GM18508 (cell line): ENCODE measurements around the gene DNAI1.

Experiments used
- ATAC-seq: cut with Tn5 transposase; IDR thresholded peaks from one replicate; pipeline ENCODE4 v1.9.1; 2021; ENCODE audit warnings: moderate number of reproducible peaks; ENCODE audit not compliant: insufficient read depth, unreplicated experiment

The DNAI1 gene

GRCh38 chr9:34485822-34486221, 27.2 kb downstream of the DNAI1 start:
- ATAC-seq, result no peak

- no peak for ATAC-seq
Observed at GRCh38 chr9:34486572-34486971, 28.0 kb downstream of the DNAI1 start.

- ATAC-seq, result no peak
Observed at GRCh38 chr9:34490360-34490759, 31.8 kb downstream of the DNAI1 start.

GRCh38 chr9:34490760-34491159, 32.2 kb downstream of the DNAI1 start:
- ATAC-seq, result no peak

- no peak for ATAC-seq
Observed at GRCh38 chr9:34491596-34491995, 33.0 kb downstream of the DNAI1 start.

GRCh38 chr9:34492051-34492450, 33.4 kb downstream of the DNAI1 start:
- ATAC-seq, result no peak

- no peak for ATAC-seq
Observed at GRCh38 chr9:34493972-34494535, 35.4 kb downstream of the DNAI1 start.

GRCh38 chr9:34496149-34496712, 37.6 kb downstream of the DNAI1 start:
- no peak for ATAC-seq

GRCh38 chr9:34498553-34498952, 39.9 kb downstream of the DNAI1 start:
- no peak for ATAC-seq

- no peak for ATAC-seq
Observed at GRCh38 chr9:34499076-34499475, 40.5 kb downstream of the DNAI1 start.

GRCh38 chr9:34500623-34501267, 42.1 kb downstream of the DNAI1 start:
- ATAC-seq, result no peak

- ATAC-seq, result no peak
Observed at GRCh38 chr9:34501372-34501771, 42.8 kb downstream of the DNAI1 start.

- no peak for ATAC-seq
Observed at GRCh38 chr9:34501889-34502425, 43.4 kb downstream of the DNAI1 start.

GRCh38 chr9:34502471-34502870, 43.9 kb downstream of the DNAI1 start:
- no peak for ATAC-seq

- ATAC-seq, result no peak
Observed at GRCh38 chr9:34502891-34503290, 44.3 kb downstream of the DNAI1 start.

- no peak for ATAC-seq
Observed at GRCh38 chr9:34503406-34503805, 44.8 kb downstream of the DNAI1 start.

- no peak for ATAC-seq
Observed at GRCh38 chr9:34505370-34506120, 46.9 kb downstream of the DNAI1 start.

GRCh38 chr9:34506623-34507022, 48.0 kb downstream of the DNAI1 start:
- ATAC-seq, result no peak

- ATAC-seq, result no peak
Observed at GRCh38 chr9:34507556-34507955, 49.0 kb downstream of the DNAI1 start.

GRCh38 chr9:34507966-34508365, 49.4 kb downstream of the DNAI1 start:
- no peak for ATAC-seq

- ATAC-seq, result no peak
Observed at GRCh38 chr9:34508463-34508862, 49.9 kb downstream of the DNAI1 start.
